Activated T-cell treated with anti-CD3 and anti-CD28 coated beads, Interleukin-2, amount 50 U/mL, for 48 hours (primary cell): Measurements from ENCODE around the gene SMIM17.

Experiments
- DNase-seq, 2 experiments: peaks; one replicate each; pipeline ENCODE4 v3.0.0-alpha.2; 2020

SMIM17 gene

DNA sequence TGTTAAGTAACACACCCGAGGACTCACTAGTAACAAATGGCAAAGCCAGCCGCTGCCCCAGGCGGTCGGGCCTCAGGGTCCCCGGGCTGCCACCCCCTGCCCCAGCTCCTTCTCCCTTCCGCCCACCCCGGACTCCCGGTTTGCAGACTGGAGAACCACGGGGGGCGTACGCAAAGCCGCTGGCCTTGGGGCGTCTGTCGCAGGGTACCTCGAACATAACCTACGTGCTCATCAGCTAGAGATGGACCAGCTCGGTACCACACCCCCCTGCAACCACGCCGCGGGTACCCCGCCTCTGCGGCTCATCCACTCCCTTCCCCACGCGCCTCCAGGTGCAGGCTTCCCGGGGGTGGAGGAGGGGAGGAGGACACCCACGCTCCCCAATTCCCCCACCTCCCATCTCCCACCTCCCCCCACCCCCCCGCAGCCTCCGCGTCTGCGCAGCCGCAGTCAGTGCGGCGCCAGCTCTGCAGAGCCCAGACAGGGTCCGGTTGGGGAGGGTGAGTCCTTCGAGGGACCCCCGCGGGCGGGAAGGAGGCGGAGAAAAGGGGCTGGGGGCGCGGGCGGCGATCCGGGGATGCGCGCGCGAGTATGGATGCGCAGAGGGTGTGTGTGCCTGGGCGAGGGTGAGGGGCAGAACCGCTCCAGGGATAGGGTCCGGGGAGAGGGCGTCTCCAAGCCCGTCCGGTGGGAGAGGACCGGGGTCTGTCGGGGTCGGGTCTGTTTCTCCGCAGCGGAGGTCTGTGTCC is at the start of gene SMIM17:
Gene SMIM17, plus strand, starts transcription at position 449 of the 749 bp plus-strand sequence. CDS start 2,509 bp downstream, outside the sequence.
- no peak for DNase-seq

DNA sequence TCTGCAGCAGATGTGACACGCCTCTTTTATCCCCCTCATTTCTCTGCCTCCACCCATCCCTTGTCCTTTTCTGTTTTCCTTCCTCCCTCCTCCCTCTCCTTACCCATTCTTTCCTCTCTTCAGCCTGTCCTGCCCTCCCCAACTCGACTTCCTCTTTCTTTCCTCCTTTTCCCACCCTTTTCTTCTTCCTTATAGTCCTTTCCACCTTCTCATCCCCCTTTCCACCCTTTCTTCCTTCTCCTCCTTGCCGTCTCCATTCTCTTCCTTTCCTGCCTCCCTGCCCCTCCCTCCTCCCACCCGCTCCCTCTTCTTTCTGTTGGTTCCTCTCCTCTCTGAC is 48.5 kb upstream of the SMIM17 start:
- no peak for DNase-seq

DNA sequence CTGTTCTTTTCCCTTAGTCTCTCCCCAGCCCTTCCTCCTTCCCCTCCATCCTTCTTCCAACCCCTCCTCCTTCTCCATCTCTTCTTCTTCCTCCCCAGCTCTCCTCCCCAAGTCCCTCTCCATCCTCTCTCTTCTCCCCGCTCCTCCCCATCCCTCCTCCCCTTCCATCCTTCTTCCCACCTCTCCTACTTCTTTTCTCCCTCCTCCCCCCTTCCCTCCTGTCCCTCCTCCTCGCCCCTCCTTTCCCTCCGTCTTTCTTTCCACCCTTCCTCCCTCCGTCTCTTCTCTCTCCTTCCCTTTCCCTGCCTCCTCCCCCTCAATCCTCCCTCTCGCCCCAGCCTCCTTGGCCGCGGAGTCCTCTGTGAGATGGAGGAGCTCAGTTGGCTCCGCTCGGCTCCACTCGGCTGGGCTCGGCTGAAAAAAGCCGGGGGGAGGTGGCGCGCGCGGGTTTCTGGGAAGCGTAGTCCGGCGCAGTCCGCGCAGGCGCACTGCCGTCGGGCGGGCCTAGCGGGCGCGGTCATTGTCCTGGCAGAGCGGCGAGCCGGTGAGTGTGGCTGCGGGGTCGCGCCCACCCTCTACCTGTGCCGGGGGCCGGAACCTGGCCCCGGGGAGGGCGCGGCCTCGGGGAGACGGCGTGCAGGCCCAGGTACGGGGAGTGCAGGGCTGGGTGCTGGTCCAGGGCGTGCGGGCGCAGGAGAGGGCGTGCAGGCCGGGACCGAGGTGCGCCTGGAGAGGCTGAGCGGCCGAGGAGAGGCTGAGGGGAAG is 48.0 kb upstream of the SMIM17 start, which contains the start of gene ZNF71:
Gene ZNF71, plus strand, starts transcription at position 520 of the 765 bp plus-strand sequence. CDS start 6,257 bp downstream, outside the sequence.
- peak; percentile 88 to 92 for DNase-seq

DNA sequence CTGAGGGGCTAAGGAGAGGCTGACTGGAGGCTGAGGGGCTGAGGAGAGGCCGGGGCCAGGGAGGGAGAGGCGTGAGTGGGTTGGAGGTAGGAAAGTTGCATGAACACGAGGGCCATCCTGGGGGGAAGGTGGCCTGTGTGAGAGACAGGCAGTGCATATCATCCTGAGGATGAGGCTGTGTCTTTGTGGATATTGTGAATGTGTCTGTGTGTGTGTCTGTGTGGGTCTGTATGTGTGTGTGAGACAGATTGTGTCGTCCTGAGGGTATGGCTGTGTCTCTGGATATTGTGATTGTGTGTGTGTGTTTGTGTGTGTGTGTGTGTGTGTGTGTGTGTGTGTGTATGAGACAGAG is 47.4 kb upstream of the SMIM17 start:
- no peak for DNase-seq

DNA sequence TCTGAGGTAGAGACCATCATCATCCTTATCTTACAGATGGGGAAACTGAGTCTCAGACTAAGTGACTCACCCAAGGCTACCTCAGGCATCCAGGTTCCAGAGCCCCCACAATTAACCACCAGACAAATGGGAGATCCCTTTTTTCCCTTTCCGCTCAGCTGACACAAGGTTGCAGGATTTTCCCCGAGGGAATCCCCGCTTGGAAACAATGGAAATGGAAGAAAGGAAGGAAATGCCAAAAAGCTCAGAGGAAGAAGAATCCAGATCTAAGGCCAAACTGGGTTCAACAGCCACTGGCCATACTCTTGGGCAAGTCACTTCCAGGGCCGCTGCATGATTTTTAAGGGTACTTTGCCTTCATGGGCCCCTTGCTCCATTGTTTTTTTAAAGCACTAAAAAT is 46.3 kb upstream of the SMIM17 start:
- DNase-seq = no peak

DNA sequence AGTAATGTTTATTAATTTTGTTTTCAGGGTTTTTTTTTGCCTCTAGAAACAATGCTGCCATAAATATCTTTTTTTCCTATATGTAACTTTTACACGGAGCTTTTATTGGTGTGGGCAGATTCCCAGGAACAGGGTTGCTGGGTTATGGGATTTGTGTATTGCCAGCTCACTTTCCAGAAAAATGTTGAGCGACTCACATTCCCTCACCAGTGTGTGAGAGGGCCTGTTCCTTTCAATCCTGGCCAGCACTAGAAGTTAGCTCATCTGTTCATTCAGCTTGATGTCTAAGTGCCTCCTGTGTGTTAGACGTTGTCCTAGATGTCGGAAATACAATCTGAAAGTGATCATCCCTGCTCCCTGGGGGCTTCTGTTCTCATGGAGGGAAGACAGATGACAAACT is 45.3 kb upstream of the SMIM17 start:
- no peak for DNase-seq

DNA sequence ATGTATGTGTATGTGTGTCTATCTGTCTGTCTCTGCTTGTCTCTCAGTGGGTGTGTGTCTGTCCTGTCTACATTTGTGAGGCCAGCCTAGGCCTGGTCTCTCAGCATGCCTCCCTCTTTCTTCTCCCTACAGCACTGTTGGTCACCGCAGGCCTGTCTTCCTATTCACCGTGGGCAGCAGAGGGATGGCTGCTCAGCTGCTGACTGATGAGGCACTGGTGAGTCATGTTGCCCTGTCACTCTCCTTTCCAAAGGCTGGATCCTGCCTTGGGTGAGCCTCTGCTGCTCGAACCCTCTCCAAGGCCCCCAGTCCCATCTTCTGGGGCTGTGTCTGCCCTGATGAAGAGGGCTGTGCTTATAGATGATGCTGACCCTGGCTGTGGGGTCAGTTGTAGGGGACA is 41.6 kb upstream of the SMIM17 start:
- no peak for DNase-seq

DNA sequence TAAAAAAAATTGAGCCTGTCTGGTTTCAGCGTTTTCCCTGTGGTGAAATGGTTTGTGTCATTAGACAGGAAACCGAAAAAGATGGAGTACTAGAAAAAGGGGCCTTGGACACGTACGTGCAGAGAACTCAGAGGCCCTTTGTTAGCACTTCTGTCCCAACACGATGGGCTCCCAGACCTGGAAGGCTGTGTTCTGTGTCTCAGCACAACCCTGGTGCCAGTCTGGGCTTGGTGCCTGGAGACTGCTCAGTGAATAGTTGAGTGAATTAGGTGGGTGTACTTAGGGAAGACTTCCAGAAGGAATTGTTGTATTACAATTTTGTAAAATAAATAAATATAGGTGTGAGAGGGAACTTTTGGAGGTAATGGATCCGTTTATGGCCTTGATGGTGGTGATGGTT is 39.1 kb upstream of the SMIM17 start:
- no peak for DNase-seq

DNA sequence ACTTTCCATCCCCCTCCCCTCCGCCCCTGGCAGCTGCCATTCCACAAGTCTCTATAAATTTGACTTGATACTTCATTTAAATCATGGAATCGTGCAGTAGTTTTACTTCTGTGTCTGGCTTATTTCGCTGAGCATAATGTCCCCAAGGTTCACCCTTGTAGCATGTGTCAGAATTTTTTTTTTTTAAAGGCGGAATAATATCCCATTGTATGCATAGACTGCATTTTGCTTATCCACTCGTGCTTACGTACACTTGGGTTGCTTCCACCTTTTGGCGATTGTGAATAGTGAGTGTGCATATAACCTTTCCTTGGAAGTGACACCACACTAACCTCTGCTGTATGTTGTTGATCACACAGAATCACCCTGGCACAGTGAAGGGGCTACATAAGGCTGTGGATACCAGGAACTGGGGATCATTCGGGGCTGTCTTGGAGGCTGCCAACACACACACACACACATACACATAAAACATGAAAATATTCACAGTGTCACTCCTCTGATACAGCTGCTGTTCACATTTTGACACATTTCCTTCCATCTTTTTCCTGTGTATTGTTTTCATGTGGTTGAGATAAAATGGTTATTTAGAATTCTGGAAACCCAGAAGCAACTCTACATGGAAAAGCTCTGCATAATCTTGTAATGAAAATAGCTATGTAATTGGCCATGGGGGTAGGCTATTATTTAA is 34.5 kb upstream of the SMIM17 start:
- DNase-seq = no peak

DNA sequence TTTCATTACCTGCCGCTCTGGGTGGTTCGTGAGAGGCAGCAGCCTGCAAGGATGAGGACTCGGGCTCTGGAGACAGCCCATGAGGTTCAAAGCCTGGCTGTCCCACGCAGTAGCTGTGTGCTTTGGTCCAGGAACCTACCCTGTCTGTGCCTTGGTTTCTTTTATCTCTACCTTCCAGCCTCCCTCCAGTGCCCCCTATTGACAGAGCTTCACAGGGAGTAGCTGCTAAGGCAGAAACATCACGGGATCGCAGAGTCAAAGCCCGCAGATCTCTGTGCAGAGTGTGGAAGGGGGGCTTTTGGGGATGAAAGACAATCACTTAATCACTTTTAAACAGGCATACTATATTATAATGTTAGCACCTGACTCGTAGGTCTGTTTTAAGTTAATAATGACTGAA is 31.7 kb upstream of the SMIM17 start:
- DNase-seq = no peak

DNA sequence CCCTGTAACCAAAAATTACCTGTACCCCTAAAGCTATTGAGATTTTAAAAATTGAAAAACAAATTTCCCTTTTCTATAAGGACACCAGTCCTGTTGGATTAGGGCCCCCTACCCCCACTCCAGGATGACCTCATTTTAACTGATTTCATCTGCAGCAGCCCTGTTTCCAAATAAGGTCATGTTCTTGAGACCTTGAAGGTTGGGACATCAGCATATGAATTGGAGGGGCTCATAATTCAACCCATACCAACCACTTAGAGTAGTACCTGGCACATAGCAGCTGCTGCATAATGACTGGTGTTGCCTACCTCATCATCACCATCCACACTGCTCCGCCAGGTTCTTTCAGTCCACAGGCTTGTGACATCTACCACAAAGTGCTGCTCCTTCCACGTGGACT is 30.2 kb upstream of the SMIM17 start:
- no peak for DNase-seq

DNA sequence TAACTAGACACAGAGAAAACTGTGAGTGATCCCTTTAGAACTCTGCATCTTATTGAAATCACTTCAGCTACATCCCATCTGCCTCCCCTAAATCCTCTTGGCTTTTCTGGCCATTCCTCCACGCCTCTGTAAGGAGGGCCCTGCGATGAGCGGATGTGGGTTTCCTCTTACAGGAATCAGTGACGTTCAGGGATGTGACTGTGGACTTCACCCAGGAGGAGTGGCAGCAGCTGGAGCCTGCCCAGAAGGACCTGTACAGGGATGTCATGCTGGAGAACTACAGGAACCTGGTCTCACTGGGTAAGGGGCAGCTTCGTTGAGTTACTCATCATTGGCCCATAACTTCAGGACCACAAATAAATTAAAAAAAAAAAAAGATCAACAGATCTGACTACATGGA is 29.3 kb upstream of the SMIM17 start:
- DNase-seq = no peak

DNA sequence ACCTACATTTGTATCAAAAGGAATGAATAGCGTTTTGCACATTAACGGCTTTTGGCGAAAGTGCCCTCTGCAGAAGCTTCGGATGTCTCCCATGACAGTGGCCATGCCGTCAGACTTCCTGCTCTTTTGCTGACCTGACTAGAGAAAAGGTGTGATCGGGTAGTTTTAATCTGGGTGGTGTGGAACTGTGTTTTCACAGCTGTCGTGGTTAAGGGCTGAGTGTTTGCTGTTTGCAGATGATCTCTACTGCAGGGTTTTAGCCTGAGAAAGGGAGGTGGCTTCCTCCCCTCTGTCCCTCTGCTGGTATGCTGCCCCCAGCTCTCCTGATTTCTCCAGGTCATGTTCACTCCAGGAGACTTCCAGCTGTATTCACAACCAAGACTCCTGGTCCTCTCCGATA is 25.4 kb upstream of the SMIM17 start:
- no peak for DNase-seq

DNA sequence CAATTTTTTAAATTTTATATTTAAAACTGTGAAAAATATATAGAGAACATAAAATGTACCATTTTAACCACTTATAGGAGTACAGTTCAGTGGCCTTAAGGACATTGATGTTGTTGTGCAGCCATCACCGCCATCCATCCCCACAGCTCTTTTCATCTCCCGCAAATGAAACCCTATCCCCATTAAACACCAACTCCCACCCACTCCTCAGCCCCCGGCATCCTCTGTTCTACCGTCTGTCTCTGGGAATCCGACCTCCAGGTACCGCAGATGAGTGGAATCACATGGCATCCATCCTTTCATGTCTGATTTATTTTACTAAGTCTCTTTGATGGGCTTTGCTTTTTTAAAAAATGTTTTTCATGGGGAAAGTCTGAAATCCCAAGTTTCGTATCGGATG is 23.8 kb upstream of the SMIM17 start:
- DNase-seq = no peak

DNA sequence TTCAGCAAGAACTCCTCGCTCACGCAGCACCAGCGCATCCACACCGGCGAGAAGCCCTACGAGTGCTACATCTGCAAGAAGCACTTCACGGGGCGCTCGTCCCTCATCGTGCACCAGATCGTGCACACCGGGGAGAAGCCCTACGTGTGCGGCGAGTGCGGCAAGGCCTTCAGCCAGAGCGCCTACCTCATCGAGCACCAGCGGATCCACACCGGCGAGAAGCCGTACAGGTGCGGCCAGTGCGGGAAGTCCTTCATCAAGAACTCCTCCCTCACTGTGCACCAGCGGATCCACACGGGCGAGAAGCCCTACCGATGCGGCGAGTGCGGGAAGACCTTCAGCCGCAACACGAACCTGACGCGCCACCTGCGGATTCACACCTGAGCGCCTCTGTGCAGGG is 20.6 kb upstream of the SMIM17 start:
- DNase-seq = no peak

DNA sequence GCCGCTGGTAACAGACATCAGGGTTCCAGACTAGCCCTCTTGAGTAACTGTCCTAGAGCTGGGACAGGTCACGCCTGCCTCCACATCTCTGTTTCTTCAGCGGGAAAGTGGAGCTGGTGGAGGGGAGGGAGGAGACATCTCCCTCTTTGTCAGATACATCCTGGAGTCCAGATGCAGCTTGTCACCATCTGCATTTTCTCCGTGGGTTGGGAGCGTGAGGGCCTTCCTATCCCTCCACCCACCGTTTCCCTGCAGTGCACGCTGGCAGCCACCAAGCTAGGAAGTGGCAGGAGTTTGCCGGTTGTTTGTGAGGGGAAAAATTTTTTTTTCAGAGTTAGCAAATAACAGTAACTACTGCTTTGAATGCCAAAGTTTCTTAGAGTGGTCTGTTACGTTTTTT is 20.0 kb upstream of the SMIM17 start:
- DNase-seq = no peak

DNA sequence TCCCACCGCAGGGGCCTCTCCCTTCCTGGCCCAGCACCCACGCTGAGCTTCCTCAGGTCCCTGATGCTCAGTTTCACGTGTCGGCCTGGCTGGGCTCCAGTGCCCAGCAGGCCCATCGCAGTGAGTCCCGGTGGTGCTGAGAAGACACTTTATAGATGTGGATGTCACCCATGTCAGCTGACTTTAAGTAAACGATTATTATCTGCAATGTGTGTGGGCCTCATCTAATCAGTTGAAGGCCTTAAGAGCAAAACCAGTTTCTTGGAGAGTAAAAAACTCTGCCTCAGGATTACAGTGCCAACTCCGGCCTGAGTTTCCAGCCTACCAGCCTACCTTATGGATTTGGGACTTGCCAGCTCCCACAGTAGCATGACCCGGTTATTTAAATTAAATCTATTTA is 17.3 kb upstream of the SMIM17 start:
- DNase-seq = no peak

DNA sequence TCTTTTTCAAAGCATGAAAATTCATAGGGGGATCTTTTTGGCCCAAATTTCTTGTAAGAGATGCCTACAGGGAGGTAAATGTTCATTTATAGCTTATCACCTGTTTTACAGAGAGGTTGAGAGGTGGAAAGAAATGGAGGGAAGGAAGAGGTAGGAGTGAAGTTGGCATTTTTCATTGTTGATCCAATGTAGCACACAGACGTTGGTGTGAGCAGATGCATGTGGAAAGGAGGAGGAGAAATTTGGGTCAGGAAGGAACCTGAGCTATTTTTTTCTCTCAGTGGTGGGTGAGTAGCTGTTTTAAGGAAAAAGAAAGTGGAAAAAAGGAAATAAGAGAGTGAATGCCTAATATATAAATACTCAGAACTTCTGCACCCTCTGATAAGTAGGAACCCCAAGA is 9.9 kb upstream of the SMIM17 start:
- no peak for DNase-seq

DNA sequence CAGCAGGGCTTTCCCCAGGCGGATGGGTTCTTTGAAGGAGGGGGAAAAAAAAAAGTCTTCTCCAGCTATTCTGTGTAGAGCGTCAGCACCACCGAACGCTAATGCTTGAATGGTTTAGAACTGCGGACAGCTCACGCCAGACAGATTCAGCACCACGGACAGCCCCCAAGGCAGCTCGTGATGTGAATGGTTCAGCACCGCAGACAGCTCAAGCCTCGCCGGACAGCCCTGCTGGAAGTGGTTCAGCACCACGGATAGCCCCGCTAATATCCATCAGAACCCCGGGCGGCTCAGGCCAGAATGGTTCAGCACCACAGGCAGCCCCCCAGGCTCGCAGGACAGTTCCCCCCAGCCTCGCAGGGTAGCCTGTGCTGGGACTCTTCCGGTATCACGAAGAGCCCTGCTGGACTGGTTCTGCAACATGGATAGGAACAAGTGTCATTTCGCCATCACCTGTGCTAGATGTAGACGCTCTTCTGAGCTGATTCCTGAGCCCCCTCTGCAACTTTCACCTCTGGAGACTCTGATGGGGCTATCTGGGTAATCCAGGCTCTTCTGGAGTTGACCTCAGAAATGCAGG is 4.9 kb upstream of the SMIM17 start:
- DNase-seq = peak; percentile 54 to 63

DNA sequence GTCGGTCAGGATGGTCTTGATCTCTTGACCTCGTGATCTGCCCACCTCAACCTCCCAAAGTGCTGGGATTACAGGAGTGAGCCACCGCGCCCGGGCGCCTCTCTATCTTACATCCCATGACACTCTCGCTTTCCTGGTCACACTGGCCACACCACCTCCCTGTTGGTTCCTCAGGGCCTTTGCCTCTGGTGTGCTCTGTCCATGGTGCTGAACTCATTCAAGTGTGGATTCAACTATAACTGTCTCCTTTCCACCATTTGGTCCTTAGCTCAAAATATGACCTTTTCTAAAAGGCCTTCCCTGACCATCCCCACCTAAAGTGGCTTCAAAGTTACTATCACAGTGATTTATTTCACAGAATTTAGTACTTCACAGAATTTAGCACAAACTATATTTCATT is 3.7 kb upstream of the SMIM17 start:
- DNase-seq = no peak

DNA sequence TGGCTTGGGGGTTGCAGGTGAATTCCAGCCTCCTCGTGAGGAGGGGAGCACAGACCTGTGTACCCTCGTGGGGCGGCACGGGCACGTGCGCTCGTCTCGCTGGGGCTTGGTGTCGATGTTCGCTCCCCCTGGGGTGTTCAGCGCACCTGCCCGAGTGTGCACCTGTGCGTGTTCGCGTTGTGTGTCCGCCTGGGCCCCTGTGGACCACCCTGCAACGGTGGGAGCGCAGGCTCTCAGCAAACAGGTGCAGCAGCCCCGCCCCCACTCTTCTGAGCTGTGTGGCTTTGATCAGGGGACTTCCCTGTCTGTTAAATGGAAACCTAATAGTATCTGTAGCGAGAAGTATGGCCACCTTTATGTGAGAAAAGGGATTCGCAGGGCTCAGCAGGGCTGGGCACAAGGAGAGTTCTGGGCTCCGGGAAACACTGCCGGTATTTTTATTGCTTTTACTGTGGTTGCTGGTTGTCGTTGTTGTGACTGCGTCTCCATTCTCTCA is 549 bp downstream of the SMIM17 start:
- no peak for DNase-seq

DNA sequence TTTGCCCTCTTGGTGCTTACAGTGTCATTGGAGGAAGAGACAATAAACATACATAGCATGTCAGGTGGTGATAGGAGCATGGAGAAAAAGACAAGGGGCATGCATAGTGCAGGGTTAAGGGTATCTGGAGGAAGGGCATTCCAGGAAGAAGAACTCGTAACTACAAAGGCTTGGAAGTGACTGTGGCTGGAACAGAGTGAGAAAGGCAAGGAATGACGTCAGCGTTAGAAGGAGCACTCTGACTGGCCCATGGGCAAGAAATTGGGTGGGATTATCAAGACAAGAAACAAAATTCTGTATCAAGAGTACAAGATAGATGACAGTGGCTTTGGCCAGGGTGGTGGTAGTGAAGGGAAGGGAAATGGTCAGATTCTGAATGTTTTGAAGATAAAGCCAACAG is 11.2 kb downstream of the SMIM17 start:
- no peak for DNase-seq

DNA sequence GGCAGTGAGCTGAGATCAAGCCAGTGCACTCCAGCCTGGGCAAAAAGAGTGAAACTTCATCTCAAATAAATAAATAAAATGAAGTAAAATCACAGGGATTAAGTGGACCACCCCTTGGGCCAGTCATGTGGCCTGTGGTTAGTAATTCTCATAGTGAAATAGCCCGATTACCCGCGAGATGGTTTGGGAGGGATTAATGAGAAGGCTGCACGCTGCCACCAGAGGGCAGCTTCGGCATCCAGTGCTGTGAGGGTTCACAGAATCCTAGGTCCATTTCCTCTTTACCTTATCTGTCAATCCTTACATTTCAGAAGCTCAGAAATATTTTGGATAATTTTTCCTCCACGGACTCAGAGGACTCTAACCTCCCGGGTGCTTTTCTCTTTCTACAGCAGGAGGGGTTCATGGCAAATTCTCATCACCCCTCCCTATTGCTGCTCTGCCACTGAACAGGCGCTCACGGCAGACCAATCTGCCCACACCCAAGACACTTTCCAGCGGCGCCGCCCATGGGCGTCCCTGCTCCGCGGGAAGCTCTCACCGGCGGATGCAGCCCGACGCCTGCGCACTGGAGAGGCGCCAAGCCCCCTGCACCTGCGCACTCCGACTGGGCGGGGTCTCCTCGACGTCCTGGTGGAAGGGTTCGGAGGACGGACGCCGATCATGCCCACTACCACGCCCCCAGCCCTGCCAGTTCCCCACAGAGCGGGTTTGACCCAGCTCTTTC is 17.6 kb downstream of the SMIM17 start:
- DNase-seq = peak in 1 of 2 experiments; percentile 19
